Left lobe of liver (tissue), 2 donors: ENCODE measurements around the gene PTCHD1. TPM values are rescaled to one million over a fixed set of nuclear protein-coding genes. Genes with fewer than 3 reads are reported as not detected.
A peak's percentile ranks its signal among the peaks of the same experiment; 100 is the strongest.

Experiments used
- ATAC-seq: fragments of 200-7000 bp; cut with Tn5 transposase; one replicate; pipeline ENCODE4 v1.9.1; 2020; ENCODE audit warnings: mild to moderate bottlenecking, moderate library complexity
- DNase-seq: peaks from one replicate; pipeline ENCODE4 v3.0.0-alpha.2; 2020; ENCODE audit warnings: low spot score
- total RNA-seq: library from RNA; stranded (reverse); gene quantifications from one replicate; pipeline ENCODE4 v1.2.1, GENCODE V29; 2021
- donor health status: DM: no; HTN: no; CAD: no; lungs with moderate emphysema.
- donor health status: DM: no; HTN: yes; CAD: no.

The PTCHD1 gene
- total RNA-seq, 1 donor from 2014 or later = 0.03 TPM

- no peak for DNase-seq
- ATAC-seq = no peak
Measured at GRCh38 chrX:23394421-23394820, 59.8 kb downstream of the PTCHD1 start.

GRCh38 chrX:23396263-23396662, 61.6 kb downstream of the PTCHD1 start:
- no peak for ATAC-seq

GRCh38 chrX:23398570-23398969, 63.9 kb downstream of the PTCHD1 start:
- no peak for DNase-seq
- no peak for ATAC-seq

More at GRCh38 chrX:23396263-23396662, 61.6 kb downstream of the PTCHD1 start:
- DNase-seq = no peak

- DNase-seq = no peak
- no peak for ATAC-seq
Measured at GRCh38 chrX:23403849-23404248, 69.2 kb downstream of the PTCHD1 start.

GRCh38 chrX:23422912-23423311, 88.3 kb downstream of the PTCHD1 start:
- DNase-seq (no peak), ATAC-seq (no peak)

- DNase-seq = peak; percentile 42
Measured at GRCh38 chrX:23434356-23434884, 99.8 kb downstream of the PTCHD1 start.

GRCh38 chrX:23435108-23435507, 100.5 kb downstream of the PTCHD1 start:
- no peak for ATAC-seq
- DNase-seq = no peak

More at GRCh38 chrX:23434356-23434884, 99.8 kb downstream of the PTCHD1 start:
- ATAC-seq = peak; percentile 21

GRCh38 chrX:23435575-23435974, 100.9 kb downstream of the PTCHD1 start:
- DNase-seq (no peak), ATAC-seq (no peak)

- ATAC-seq (no peak), DNase-seq (no peak)
Measured at GRCh38 chrX:23436875-23437274, 102.2 kb downstream of the PTCHD1 start.

GRCh38 chrX:23451266-23451665, 116.6 kb downstream of the PTCHD1 start:
- DNase-seq (no peak), ATAC-seq (no peak)
